ENCODE measurements around the gene SLC9A1. TPM values are rescaled to one million over a fixed set of nuclear protein-coding genes. Genes with fewer than 3 reads are reported as not detected.
A peak's percentile ranks its signal among the peaks of the same experiment; 100 is the strongest.

Gene SLC9A1
- polyA plus RNA-seq, 12 donors, result 11.4 to 39.4 (median 15.3) TPM; not detected in 1

DNA sequence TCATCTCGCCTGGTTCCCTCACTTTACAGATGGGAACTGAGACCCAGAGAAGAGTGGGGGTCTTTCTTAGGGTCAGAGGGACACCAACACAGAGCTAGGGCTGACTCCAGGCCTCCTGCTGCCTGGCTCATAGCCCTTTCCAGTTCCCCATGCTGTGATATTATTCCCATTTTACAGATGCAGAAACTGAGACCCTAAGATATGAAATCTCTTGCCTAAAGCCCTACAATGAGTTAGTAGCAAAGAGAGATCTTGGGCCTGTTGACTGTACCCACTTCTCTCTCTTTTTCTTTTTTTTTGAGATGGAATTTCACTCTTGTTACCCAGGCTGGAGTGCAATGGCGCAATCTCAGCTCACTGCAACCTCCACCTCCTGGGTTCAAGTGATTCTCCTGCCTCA lies 49.9 kb downstream of the SLC9A1 start:
- DNase-seq, result no peak

DNA sequence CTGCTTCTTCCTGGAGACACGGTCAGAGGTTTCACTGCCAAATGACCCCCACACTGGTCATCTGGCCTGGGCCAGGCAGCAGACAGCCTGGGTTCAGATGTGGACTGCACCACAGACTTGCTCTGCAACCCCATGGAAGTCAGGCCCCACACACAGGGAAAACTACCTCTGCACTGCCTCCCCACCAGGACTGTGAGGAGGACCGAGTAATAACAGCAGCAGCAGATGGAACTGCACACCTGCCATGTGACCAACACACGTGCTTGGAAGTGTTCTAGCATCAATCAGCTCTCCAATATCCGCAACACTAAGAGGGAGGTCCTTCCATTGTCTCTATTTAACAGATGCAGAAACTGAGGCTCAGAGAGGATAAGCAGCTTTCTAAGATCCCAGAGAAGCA lies 51.4 kb downstream of the SLC9A1 start:
- DNase-seq, result no peak

DNA sequence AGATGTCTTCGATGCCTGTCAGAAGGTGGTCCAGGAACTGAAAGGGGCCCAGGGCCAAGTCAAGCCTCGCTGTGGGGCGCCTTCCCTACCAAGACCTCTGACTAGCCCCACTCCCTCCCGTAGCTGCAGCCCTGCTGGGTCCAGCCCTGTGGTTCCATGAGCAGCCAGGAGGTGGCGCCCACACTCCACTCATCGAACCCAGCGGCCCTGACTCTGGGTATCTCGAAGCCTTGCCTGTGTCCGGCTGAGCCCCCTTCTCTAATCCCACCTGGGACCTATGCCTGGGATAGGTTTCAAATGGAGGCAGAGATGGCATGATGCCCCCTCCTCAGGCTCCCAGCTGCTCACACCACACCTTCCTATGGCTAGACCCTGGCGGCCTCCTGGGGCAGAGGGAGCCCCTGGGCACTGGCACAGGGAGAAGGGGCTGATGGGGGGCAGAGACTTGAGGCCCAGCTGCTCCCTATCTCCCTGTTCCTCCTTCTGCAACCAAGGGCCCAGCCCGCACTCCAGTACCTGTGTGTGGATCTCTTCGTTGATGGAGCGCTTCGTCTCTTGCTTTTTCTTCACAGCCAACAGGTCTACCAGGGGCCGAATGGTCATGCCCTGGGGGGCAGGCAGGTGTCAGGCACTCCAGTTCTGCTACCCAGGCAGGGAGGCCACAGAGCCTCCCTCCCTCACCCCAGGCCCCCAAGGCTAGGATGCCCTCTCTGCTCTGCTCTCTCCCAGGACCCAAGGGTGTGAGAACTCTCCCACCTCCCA lies 52.0 kb downstream of the SLC9A1 start:
- DNase-seq, result peak; percentile 84

DNA sequence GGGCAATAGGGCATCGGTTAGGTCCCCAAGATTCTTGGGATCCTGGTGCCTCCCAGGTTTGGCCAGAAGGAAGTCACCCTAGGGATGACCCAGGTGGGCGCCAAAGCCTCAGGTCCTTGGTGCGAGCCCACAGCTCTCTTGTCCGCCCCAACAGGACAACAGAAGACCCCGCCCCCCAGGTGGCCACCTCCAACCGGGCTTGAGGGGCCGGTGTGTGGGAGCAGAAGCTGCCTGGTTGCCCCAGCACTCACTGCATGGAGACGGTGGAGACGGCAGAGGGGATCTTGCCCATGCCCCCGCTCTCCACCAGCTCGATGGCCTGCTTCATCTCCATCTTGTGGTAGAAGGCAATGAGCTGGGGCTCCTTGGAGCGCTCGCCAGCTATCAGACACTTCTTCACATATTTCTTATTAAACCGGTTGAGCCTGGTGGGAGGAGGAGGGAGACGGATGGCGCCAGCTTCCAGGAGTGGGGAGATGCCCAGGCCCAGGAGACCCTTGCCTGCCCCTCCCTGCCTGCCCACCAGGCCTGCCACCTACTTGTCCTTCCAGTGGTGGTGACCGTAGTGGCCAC lies 52.7 kb downstream of the SLC9A1 start:
- no peak for DNase-seq

DNA sequence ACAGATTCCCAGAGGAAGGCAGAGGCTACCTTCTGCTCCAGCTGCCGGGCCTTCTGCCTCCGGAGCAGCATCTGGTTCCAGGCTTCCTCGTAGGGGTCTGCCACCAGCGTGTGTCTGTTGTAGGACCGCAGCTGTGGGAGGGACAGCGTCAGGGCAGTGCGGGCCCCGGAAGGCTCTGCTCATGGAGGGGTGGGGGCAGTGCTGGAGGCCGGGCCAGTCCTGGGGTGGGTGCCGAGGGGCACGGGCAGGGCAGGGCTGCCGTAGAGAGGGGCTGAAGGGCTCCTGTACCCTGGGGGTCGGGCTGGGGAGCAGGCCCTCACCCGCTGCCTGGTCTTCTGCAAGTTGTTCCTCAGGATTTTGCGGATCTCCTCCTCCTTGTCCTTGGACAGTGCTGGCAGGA lies 53.2 kb downstream of the SLC9A1 start:
- DNase-seq, result no peak

DNA sequence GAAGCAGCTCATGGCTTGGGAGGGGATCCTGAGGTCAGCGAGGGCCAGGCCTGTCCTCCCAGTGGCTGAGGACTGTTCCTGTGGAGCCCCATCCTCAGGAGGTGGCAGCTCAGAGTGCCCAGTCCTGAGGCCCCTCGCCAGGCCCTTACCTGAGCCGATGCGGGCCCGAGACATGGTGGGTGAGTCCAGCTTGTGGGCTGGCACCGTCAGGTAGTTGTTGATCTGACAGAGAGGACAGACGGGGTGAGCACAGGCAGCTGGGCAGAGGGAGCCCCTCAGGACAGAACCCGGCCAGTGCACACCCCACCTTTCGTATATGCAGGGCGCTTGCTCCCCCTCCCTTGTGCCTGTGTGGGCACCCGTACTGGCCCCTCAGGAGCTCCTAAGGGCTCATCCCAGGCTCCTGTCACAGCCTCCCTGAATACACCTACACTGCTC lies 53.9 kb downstream of the SLC9A1 start:
- DNase-seq, result no peak

DNA sequence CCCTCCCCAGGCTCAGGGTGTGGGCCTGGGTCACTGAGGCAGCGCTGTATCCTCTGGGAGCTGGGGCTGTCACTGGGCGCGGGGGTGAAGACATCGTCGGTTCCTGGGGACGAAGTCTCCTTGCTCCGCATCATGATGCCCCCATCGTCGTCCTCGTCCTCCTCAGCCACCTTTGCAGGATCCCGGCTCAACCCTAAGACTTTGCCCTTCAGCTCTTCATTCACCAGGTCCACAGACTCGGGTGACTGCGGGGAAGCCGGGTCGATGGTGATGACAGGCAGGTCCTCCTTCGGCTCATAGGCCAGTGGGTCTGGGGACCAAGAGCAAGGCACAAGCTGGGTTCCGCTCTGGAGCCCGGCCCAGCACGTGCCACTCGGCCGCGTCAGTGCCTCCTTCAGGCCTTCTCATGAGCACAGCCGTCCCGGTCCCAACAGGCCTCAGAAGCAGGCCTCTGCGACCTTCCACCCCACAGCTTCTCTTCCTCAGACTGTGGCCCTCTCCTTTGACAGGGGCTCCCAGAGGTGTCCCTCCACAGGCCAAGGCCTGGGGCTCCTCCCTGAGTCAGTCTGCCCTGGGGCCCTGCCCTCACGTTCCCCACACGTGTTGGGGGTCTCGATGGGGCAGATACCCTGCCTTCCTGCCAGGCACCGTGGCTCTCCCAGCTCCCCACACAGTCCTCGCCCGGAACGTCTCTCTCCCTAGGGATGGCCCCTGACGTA lies 54.4 kb downstream of the SLC9A1 start:
- DNase-seq, result no peak

DNA sequence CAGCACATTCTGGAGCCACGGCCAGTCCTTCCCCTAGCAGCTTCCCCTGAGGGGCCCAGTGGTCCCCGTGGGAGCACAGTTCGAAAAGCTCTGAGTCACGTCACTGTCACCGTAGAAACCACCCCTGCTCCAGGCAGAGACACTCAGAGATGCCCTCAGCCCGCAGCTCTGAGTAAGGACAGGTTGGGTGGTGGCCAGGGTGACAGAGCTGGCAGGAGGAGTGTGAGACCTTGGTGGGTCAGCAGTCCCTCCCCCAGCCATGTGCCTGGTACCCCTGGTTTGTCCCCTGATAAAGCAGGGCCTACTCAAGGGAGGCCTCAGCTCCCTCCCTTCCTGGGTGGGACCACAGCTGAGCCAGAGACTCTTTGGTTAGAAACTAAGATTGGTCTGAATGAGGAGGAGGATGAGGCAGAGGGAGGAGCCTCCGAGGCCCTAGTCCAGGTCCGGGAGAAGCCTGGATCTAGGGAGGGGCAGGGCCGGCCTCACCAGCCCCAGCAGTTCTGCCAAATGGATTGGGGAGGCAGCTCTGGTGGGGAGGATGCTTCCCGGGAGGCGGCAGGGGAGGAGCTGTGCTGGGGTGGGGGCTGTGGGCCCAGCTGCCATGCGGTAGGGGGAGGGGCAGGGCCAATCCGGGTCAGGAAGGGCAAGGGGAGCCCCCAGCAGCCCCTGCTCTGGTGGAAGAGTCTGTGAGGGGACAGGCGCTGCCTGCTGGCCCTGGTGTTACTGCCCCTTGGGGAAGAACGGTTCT lies 55.2 kb downstream of the SLC9A1 start:
- peak; percentile 51 for DNase-seq

DNA sequence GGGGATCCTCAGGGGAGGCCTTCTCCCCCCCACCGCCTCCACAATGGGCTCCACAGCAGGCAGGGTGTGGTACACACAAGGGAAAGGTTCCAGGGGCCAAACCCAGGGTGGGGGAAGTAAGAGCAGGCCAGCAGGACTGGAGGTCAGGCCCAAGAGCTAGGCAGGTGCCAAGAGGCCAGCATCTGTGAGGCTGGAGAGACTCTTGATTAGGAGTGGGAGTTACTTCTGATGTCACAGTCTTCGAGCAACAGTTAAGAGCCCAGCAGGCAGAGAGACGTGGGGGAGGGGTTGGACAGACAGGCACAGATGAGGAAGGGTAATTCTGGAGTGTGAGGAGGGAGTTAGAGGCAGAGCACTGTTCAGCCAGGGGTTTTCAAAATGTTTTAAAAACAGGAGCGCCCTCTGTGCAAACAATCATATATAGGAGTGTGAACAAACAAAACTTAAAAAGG lies 55.8 kb downstream of the SLC9A1 start:
- DNase-seq, result peak; percentile 59

DNA sequence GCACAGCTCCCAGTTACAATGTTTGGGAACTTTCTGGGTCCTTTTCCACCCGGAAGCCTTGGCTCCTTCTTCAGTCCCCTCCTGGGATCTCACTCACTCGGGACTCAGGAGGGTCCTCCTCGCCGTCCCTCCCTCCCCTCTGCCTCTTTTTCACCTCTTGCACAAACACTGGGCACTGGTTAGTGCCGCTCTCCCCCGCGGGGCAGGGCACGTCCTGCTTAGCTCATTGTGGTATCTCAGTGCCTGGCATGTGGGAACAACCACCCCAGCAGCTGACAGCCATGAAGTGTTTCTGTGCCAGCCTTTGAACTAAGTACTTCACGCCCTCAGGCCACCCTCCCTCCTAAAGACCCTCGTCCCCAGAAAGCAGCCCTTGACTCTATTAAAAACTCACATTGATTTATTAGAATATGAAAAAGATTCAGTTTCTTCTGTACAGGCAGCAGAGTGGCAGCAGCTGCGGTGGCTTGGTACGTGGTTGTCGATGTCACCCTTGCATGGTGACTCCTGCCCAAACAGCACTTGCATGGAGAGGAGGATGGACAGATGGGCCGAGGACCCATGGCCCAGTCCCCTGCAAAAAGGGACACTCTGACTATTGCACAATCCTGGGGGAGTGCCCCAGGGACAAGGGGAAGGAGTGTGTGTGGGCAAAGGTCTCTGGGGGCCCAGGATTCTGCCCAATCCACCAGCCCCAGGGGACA lies 56.3 kb downstream of the SLC9A1 start:
- DNase-seq, result no peak

DNA sequence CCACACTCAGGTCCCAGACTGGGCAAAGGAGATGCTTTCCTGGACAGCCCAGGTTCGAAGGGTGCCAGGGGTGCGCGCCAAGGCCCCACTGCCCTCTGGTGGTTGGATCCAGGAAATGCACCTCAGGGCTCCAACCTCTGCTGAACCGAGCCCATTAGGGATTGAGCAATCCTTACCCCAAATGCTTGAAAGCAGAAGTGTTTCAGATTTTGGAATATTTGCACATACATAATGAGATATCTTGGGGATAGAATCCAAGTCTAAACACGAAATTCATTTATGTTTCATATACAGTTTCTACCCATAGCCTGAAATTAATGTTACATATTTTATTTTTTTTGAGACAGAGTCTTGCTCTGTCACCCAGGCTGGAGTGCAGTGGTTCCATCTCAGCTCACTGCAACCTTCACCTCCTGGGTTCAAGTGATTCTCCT lies 57.4 kb downstream of the SLC9A1 start:
- DNase-seq, result peak; percentile 86

DNA sequence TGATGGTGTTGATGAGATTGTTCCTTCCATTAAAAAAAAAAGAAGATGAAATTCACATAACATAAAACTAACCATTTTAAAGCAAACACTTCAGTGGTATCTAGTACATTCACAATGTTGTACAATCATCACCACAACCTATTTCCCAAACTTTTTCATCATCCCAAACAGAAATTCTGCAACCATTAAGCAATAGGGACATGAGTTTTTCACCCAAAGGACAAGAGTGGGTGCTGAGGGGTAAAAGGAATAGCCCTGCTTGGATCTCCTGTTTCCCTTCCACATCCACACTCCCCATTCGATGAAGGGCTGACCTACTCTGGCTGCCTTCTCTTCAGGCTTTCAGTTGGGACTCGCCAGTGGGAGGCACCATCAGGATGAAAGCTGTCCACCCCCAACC lies 59.3 kb downstream of the SLC9A1 start:
- no peak for DNase-seq

DNA sequence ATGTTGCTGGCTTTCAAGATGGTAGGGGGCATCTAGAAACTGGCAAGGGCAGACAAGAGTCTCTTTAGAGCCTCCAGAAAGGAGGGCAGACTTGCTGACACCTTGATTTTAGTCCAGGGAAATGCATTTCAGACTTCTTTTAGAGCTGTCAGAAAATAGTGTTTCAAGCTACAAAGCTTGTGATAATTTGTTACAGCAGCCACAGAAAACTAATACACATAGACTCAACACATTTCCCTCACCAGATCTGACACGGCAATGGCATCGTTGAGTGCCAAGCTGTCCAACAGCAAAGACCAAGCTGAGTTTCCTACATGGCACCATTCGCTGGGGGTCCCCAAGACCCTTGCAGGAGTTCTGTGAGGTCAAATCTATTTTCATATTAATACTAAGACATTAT lies 62.0 kb downstream of the SLC9A1 start:
- DNase-seq, result no peak

DNA sequence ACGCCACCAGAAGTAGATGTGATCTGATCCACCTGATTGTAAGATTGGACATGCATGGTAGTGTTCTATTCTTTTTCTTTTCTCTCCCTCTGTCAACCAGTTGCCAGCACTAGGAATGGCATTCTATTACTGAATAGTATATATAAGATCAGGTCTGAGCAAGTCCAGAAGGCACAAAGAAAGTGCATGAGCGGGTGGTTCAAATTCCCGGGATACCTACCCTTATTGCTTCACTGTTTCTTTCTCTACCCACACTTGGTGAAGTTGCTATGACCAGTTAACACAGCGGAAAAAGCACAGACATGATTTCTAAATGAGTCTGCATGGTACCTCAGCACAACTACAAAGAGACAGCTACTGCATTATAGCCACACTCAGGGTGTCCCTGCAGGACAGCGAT lies 64.0 kb downstream of the SLC9A1 start:
- DNase-seq, result no peak

DNA sequence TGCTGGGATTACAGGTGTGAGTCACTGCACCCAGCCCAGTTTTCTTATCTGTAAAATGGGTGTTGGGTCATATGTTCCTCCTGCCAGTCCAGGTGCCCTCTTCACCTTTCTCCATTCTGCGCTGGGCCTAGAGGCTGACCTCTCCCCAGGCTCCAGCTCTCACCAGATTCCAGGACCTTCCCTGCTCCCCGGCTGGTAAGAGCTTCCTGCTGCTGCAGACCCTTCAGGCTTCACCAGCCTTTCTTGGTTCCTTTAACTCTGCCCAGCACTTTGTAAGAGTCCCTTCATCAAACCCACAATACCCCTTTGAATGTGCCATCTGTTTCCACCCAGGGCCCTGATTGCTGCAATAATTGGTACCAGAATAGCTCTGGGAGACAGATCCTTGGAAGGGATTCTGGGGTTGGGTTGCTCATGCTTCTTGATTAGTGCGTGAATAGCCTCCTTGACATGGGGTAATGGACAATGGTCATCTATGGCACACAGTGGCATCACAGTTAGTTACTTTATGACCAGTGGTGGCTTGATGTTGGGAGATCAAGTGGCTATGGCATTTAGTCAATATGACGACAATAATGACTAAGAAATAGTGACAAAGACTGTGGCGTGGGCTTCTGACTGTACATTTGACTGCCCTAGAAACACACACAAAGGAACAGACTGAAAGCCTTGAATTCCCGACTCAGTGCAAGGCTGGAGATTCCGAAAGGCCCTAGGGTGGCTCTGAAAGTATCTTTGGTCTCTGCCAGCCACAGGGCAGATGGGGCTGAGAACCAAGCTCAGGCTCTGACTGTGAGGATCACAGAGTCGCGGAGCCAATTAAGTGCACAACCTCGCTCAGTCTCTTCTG lies 67.3 kb downstream of the SLC9A1 start:
- DNase-seq, result no peak

DNA sequence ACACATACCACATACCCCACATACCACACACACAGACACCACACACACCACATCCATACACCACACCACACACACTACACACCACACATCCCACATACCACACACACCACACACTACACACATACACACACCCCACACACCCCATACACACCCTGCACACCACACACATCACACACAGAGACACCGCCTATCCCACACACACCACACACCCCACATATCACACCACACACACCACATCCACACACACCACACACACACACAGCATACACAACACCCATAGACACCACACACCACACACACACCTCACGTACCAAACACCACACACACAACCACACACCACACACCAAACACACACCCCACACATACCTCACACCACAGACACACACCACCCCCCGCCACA lies 68.3 kb downstream of the SLC9A1 start:
- DNase-seq, result no peak

DNA sequence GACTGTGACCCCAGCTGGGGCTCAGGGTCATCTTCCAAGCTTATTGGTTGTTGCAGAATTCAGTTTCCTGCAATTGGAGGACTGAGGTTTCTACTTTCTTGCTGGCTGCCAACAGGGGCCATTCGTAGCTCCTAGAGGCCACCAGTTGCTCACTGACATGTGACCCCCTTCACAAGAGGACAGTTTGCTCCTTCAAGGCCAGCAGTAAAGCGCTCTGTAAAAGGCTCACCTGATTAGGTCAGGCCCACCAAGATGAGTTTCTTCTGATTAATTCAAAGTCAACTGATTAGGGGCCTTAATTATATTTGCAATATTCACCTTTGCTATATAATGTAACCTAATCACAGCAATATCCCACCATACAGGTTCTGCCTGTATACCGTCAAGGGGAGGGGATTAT lies 68.9 kb downstream of the SLC9A1 start:
- DNase-seq, result no peak

DNA sequence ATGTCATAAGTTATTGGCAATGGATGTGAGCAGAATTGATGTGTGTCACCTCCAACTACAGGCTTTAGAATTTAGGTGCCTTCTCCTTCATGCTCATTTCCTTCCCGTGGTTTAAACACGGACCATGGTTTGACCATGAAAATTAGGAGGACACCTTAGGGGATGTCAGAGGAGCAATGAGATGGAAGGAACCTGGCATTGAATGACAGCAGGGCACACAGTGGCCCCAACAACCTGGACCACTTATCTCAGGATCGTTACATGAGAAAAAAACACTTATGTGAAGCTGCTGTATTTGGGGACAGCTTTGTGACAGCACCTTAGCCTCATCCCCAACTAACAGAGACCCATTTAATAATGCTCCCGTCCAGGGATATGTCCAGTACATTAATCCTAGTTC lies 70.8 kb downstream of the SLC9A1 start:
- no peak for DNase-seq

DNA sequence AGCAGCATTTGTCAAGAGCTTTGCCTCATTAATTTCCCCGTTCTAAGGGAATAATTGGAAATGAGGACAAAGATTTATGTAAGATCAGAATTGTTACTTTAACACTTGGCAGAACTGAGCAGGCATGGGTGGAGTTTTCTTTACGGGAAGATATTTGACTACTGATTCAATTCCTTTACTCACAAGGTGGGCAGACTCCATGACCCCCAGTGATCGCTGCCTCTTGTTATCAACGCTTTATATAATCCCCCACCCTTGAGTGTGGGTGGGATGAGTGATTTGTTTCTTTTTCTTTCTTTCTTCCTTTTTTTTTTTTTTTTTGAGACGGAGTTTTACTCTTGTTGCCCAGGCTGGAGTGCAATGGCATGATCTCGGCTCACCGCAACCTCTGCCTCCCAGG lies 77.0 kb downstream of the SLC9A1 start:
- no peak for DNase-seq

DNA sequence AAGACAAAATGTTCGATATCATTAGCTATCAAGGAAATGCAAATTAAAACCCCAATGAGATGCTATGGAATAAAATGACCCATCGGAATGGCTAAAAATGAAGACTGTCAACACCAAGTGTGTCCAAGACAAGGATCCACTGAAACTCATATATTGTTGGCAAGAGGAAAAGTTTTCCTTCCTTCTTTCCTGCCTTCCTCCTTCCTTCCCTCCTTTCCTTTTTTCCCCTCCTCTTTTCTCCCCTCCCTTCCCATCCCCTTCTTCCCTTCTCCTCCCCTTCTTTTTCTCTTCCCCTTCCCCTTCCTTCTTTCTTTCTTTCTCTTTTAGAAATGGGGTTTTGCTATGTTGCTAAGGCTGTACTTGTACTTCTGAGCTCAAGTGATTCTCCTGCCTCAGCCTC lies 78.1 kb downstream of the SLC9A1 start:
- DNase-seq, result no peak

Data from muscle of arm (tissue), 12 donors.